Measurements from ENCODE around the gene PPIL3.

- TF ChIP-seq CTCF (IDR thresholded peaks at IDR 0.05; ENCODE audit: insufficient read depth, low read length, poor library complexity, severe bottlenecking) (no peak), EZH2phosphoT487 (conservative IDR thresholded peaks at IDR 0.05; ENCODE audit: low read length) (no peak)
Observed at GRCh38 chr2:200862532-200863000, 26.3 kb downstream of the PPIL3 start.
